ENCODE measurements around the gene FBLN2.

Gene FBLN2

DNA sequence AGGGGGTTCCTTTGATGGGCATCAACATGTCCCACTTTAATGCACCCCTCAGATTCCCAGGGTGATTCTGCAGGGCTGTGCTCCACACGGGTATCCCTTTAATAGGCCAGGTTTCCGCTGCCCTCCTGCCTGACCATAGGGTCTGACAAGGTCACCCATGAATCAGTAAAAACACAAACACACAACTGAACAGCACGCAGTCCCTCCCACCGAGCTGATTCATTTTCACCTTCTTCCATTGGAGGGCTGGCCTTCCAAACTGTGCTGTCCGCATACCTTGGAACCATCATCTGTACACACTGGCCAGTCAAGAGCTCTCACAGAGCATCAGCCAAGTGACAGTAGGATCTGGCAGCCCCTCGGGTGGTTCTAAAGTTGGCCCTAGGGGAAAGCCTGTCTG lies 93.7 kb downstream of the FBLN2 start:
- DNase-seq (ENCODE audit: low spot score) (no peak), FAIRE-seq (no peak)

DNA sequence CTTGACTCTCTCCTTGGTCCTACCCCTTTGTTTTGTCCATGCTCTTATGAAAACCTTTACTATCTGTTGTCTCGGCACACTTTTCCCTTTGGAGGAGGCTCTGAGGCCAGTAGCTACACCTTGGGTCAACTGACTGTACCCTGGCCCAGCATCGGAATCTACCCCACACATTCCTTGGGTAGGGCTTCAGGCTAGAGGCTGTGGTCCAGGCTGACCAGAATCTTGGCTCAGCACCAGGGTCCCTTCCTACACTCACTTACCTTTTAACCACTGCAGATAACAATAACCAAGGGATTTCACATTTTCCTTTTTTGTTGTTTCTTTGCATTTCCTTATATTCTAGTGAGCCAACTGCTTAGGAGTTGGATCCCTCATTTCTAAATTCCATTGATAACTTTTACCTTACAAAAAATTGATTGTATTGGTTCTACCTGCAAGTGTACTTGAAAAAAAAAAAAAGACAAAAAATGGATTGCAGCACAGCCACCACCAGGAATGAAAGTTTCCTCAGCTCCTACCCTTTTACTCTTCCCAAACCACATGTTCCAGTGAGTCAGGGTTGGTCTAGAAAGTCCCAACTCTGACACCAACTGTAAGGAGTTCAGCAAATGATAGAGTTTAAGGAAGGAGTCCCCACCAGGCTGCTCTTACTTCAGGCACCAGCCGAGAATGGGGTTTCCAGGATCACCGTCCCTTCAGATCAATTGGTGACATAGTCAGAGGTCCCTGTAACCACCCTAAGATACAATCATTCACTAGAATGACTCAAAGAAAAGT lies 95.6 kb downstream of the FBLN2 start:
- FAIRE-seq (no peak), DNase-seq (ENCODE audit: low spot score) (no peak)

DNA sequence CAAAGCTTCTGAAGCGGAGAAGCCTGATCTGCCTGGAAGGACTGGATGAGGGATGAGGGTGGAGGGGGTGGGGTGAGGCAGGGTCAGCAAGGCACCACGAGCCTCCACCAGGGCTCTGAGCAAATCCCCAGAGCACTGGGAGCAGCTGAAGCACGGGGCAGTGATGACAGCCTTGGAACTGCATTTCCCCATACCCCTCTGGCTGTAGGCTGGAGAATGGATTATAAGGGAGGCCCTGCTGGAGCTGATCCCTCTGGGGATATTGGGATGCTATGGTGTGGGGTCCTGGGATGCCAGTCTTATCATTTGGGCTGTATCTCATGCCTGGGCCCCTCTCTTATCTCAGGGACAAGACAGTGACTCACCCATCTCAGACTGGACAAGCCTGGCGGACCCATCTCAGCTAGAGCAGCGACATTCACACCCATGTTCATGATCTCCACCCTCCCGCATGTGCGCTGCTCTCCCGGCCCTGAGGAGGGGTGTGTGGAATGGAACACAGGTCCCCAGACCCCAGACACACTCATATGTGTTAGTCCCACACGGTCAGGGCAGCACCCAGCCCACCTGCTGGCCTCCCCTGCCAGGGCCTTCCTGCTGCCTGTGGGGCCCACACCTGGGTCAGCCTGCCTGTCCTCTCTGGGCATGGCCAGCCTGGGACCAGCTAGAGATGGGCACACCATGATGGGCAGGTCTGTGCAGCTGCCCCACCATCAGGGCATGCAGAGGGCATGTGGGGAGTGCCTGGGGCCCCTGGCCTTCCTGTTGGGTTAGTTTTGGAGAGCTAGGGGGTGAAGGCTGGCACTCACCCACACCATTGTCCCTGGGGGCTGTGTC lies 97.1 kb downstream of the FBLN2 start:
- DNase-seq (ENCODE audit: low spot score) (no peak), FAIRE-seq (no peak)

DNA sequence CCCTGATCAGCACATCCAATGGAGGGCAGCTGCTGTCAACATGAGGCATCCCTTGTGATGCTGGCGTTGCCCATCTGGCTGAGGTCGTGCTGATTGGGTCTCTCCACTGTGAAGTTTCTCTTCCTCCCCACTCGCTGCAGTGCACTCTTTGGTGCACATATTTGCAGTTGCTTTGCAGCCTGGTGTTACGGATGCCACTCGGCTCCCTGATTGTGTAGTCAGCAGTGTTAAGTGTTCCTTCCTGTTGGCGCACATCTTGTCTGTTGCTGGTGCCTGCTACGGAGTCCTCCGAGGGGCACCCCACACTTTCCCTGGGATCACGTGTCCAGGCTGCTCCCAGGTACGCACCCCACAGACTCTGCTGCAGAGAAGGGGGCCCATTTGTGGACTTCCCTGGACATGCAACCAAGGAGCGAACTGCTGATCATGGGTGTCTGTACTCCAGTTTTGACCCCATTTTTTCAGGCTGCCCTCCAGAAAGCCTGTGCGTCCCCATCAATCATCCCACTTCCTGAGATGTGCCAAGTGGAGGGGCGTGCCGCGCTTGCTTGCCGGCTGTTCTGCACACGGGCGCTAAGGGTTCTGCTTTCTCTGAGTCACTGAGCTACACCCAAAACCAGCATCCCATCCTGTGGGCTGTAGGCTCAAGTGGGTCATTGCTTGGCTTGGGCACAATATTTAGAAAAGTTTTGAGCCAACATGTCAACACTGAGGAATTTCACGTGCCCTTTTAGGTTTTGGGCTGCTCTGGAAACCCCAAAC lies 98.6 kb downstream of the FBLN2 start:
- no peak for DNase-seq (ENCODE audit: low spot score)
- FAIRE-seq = no peak

DNA sequence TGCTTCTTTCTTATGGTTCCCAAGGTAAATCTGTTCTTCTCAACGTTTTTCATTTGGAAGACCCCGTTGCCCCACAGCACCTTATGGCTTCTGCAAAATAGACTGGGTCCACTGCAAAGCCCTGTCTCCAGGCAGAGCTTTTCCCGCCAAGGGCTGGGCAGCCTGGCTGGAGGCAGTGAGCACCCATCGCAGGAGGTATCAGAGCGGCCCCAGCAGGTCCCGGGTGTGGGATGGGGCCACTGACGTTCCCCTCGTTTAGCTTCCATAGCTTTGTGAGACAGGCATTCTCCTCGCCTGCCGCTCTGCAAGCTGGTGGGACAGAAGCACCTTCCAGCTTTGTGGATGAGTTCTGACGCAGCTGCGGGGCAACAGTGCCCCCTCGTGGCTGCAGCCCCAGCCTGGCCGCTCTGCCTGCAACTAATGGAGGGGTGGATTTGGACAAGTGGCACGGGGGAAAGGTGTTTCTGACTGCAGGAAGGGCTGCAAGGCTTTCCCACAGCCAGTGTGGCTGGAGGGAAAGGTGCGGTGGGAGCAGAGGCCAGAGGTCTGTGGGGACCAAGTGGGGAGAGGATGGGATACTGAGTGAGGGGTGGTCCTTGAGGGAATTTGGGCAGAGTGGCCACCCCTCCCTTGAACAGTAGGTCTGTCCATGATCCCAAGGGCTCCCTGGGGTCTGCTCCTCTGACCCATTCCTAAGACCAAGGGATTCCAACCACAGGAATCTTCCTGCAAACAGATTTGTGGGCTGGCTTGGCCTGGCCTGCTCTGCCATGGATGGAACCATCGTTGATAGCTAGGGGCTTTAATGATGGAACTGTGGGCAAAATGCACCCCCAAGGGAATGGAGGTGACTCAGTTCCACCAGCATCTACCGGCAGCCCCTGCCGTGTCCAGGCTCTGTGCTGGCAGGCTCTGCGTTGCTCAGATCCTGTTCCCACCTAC lies 99.4 kb downstream of the FBLN2 start:
- FAIRE-seq (no peak), DNase-seq (ENCODE audit: low spot score) (peak; percentile 34)

DNA sequence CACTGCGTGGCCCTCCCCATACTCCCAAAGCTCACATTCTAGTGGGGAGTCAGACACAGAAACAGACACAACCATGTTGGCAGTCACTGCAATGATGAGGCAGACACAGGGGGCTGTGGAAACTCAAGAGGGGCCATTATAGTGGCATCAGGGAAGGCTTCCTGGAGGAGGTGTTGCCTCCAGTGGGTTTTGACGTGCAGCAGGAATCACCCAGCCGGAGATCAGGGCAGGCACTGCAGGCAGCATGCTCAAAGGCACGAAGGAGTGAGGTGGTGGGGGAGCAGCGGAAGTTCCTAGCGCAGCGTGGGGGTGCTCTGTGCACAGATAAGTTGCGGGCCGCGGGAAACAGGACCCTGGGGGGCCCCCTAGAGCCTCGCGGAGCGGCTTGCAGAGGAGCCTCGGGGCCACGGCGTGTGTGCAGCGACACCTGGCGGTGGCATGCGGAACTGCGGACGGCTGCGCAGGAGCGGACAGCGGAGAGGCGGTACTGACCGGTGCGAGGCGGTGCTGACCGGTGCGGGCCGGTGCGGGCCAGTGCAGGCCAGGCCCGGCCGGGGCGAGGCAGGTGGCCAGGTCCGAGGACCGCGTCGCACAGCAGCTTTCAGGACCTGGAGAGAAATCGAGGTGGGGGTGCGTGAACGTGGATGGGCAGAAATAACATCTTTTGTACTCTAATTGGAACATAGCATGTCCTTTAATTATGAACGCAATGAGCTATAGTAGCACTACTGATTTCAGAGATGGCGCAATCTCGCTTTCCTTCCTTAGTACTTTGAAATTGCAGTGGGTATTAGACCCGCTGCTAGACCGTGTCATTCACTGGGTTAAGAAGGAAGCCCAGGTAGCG lies 101.5 kb downstream of the FBLN2 start:
- DNase-seq (ENCODE audit: low spot score) (peak; percentile 23), FAIRE-seq (no peak)

DNA sequence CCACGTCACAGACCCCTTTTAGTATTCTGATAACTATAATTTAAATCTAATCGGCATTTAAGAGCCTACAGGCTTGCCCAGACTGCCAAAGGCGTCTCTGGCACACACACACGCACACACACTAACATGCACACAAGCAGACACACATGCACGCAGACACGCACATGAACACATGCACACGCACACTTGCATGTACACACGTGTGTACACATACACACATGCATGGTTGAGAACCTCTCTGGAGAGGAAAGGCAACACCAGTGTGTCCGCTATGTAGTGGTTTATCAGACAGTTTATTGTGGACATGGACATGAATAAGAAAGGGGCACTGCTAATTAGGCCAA lies 102.1 kb downstream of the FBLN2 start:
- FAIRE-seq (no peak), DNase-seq (ENCODE audit: low spot score) (no peak)

DNA sequence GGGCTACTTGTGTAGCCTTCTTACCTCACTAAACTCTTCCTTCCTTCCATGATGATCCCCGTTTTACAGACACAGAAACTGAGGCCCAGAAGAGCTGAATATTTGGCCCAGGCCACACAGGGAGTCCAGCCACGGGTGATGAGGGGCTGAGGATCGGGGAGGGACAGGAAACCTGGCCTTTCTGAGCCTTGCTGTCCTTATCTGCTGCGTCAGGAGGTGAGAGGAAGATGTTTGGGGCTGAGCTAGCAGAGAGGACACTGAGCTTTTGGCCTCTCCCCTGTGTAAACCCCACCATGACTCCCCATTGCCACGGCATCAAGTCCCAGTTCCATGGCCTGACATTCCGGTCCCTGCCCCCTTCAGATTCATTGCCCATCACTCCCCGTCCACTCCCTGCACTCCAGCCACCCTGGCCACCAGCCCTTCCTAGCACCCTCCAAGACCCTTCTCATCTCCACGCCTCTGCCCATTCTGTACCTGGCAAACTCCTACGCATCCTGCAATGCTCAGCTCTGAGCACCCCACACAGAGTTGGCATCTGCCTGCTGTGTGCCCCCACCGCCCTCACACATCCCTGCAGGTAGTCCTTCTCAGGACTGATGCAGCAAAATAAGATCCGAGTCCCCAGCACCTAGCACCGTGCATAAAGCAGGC lies 103.0 kb downstream of the FBLN2 start:
- no peak for DNase-seq (ENCODE audit: low spot score)
- FAIRE-seq = no peak

DNA sequence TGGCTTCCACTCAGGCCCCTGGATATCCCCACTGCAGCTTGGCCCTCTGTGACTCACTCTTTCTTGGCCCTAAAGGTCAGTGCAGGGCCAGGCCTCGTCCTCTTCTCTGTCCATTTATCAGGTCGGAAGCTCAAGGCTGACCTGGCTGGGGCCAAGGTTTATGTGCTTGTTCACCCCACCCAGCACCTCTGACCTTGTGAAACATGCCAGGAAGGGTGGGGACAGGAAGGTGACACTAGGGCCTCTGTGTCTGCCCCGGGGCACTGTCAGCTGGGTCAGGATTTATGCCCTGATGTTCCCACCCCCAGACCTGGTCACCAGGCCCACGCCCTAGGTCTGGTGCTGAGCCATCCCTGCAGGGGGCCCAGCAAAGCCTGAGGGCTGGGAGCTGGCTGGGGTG lies 103.8 kb downstream of the FBLN2 start:
- FAIRE-seq (no peak), DNase-seq (ENCODE audit: low spot score) (no peak)

DNA sequence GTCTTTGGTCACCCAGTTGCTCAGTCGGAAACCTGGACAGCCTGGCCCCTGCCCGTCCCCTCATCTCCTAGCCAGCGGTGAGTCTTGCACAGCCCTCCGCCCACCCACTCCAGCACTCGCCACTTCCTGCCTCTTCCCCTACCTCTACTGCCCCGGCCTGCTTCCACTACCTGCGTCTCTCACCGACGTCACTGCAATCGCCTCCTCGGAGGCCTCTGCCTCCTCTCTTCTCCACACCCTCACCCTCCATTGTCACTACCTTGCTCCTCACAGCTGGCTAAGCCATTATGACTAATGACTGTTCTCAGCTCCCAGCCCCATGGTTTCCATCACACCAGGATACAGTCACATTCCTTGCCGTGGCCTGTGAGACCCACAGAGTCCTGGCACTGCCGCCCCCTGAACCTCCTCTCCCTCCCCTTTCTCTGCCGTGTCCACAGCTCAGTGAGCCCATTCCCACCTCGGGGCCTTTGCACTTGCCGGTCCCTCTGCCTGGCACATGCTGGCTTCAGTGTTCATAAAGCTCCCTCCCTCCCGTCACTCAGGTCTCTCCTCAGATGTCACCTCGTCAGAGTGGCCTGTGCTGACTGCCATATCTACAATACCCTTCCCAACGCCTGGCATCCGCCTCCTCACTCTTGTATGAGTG lies 104.8 kb downstream of the FBLN2 start:
- FAIRE-seq = no peak

DNA sequence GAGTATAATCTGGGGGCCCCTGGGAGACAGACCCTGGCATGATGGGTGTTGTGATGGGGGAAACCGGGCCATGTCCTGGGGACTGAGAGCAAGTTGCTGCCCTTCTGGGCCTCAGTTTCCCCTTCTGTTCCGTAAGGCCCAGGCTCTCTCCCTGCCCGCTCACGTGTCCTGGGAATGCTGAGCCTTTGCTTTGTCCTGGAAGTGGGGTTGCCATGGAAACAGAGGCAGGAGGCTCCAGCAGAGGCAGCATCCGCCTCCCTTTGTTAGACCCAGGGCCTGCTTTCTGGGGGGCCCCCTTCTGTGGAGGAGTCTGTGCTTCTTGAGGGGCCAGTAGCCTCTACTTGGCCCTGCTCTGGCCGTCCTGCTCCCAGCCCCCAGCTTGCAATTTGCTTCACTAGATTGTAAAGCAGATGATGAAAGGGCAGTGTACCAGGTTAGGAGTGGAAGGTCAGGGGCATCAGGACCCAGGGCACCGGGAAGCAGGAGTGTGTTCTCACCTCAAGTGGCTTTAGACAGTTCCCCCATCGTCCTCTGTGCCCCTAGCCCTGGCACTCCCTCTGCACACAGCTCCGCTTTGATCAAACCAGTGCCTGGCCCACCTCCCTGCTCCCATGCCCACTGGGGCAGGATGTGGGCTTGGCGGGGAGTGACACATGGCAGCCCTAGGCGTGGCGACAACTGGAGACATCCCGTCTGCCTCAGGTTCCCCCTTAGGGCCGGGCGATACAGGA lies 105.6 kb downstream of the FBLN2 start:
- FAIRE-seq (no peak), DNase-seq (ENCODE audit: low spot score) (no peak)

More for the DNA sequence above, 104.8 kb downstream of the FBLN2 start:
- DNase-seq (ENCODE audit: low spot score) = no peak

DNA sequence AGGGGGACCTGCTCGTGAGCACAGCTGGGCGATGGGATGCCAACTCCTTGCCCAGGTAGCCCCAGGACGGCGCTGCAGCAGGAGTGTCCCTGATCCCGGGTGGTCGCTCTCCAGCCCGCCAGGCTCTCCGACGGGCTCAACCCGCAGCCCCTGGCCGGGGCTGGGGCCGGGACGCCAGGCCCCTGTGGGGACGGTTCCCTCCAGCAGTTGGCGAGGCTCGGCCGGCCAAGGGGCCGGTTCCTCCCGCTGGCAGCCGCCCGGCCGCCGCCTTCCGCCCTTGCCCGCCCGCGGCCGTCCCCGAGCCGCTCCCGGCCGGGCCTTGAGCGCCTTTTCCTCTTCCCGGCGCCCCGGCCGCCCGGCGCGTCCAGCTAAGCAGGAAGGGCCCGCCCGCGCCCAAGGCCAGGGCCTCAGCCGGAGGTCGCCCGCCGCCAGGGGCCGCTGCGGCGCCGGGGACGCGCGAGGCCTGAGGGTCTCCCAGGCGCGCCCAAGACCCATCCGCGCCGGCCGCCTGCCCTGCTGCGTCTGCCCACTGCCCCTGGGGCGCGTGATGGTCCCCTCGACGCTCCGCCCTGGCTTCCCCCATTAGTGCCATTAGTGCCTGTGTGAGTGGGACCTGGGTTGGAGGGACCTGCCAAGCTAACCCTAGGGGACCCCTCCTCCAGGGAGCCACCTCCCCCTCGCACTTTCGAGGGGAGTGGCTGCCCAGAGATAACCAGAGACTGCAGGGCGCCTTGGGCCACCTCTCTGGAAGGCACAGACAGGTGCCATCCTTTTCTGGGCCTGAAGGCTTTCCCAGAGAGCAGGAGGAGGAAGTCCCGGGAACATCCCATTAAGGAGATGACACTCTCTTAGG lies 106.4 kb downstream of the FBLN2 start:
- FAIRE-seq = no peak

DNA sequence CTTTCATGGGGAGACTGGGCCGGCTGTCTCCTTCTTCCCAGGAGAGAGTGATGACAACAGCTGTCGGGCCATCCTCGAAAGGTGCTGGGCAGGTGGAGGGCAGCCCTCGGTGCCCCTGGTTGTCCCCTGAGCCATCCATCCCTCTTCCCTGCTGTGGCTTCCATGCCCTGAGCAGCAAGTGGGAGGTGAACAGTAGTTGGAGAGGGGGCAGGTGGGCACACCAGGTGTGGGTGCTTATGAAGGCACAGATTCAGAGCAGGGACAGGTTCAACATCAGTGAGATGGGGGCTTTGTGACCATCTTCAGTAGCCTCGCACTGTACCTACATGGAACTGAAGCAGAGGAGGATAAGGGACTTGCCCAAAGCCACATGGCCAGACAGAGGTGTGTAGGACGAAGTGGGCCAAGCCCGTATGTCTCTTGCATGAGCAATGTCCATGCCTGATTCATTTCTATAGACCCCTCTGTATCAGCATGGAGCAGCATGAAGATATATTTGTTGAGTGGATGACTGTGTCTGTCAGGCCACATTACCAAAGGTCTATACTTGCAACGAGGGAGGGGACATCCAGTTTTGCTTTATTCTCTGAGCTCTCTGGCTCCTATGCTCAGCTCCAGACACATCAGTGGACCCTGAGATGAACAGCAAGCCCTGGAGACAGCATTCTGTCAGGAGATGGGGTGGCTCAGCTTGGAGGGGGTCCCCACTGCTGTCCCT lies 107.8 kb downstream of the FBLN2 start:
- no peak for DNase-seq (ENCODE audit: low spot score)
- FAIRE-seq = no peak

More for the DNA sequence above, 106.4 kb downstream of the FBLN2 start:
- no peak for DNase-seq (ENCODE audit: low spot score)

DNA sequence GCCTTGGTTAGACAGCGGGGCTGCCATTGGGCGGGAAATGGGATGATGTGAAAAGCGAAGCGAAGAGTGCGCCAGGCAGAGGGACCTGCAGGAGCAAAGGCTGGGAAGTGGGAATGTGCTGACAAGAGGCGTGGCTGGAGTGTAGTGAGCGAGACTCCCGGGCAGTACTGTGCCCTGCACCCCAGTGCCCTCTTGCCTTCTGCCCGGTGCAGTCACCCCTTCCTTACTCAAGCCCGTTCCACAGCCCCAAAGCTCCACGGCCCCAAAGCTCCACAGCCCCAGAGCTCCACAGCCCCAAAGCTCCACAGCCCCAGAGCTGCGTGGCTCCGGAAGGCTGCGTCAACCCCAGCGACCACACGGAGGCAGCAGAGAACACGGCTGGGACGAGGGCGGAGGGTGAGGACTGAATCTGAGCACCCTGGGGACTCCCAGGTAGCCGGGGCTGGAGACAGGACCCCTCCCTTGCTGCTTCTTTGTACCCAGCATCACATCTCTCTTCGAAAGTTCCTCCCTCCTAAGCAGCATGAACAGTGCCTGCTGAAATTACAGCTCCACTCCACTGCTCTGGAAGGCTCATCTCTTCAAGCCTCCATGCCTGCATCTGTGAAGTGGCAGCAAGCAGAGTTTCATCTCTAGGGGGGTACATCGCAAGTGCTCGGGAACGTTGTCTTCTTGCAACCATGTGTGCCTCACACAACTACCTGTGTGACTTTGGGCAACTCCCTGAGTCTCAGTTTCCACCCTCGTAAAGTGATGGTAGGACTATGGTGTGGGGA lies 108.9 kb downstream of the FBLN2 start:
- DNase-seq (ENCODE audit: low spot score) (no peak), FAIRE-seq (no peak)

DNA sequence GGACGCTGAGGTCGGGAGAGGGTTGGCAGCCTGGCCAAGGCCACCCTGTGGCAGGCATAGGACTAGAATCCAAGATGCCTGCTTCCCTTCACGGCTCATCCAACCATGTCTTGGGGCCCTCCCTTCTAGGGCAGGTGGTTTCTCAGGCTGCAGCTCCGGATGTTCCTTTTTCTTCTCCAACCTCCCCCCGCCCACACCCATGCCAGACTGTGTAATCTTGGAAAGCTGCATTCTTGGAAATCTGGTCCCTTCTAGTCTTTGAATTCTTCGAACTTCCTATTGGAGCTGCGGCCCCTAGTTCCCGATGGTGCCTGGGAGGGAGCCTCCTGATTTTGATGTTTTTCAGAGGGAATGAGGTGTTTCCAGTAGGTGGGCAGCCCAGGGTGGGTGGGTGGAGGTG lies 109.8 kb downstream of the FBLN2 start:
- DNase-seq (ENCODE audit: low spot score) = no peak
- no peak for FAIRE-seq

Data from RCC 7860 (cell line).